ENCODE measurements around the gene ARL3. TPM values are rescaled to one million over a fixed set of nuclear protein-coding genes. Genes with fewer than 3 reads are reported as not detected.
"Not testable (repeated sequence)": the region's sequence is repeated elsewhere in the genome, so short reads cannot be mapped to it uniquely, and the experiment has no call there.

Gene ARL3
- total RNA-seq, 2 experiments from 2014 or later = 5.3 to 6.2 TPM

DNA sequence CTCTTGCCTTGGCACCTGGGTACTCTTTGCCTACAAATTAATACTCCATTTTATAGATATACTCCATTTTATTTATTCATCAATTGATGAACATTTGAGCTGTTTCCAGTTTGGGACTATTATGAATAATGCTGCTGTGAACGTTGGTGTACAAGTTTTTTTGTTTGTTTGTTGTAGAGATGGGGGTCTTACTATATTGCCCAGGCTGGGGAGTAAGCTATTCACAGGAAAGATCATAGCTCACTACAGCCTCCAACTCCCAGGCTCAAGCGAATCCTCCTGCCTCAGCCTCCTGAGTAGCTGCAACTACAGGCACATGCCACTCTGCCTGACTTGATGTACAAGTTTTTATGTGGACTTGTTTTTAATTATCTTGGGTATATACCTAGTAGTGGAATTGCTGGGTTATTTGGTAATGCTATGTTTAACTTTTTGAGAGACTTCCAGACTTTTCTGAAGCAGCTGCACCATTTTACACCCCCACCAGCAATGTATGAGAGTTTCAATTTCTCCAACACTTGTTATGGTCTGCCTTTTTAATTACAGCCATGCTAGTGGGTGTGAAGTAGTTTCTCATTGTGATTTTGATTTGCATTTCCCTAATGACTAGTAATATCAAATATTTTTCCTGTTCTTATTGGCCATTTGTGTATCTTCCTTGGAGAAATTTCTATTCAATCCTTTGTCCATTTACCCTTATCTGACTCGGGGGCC, 45.5 kb upstream of the ARL3 start:
- TF ChIP-seq CTCF (IDR thresholded peaks at IDR 0.05) = no peak
- Mint-ChIP-seq H3K27ac (no peak overlapping the region), H3K4me3 (no peak overlapping the region), H3K4me1 (ENCODE audit: low read depth) (peaks cover 33% of the 10 kb centered on the region), H3K27me3 (no peaks in the 10 kb centered on the region), H3K9me3 (peaks cover 2% of the 10 kb centered on the region), H3K36me3 (ENCODE audit: low read depth) (peaks cover 15% of the 10 kb centered on the region)
- POLR2A ChIA-PET = interaction anchor here (0.9 kb wide), 2 partner anchors 16 kb away, joined by 3 to 4 read pairs; partner anchors contain the start of gene WBP1L
- ATAC-seq = no peak
- intact Hi-C loops (cut with micrococcal nuclease) = no loop called here
- CTCF ChIA-PET = interaction anchor here (0.6 to 1.0 kb wide), 2 partner anchors 45 to 48 kb away, joined by 3 read pairs; partner anchors contain the start of genes ARL3 and SFXN2
- DNase-seq = no peak

DNA sequence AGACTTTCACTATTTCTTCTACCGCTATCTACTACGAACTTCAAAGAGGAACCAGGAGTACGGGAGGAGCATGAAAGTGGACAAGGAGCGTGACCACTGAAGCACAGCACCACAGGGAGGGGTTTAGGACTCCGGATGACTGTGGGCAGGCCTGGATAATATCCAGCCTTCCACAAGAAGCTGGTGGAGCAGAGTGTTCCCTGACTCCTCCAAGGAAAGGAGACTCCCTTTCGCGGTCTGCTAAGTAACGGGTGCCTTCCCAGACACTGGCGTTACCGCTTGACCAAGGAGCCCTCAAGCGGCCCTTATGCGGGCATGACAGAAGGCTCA, 44.7 kb upstream of the ARL3 start:
- H3K27me3 Mint-ChIP-seq; H3K9me3 Mint-ChIP-seq; DNase-seq; intact Hi-C loops (cut with micrococcal nuclease); H3K4me3 Mint-ChIP-seq; POLR2A ChIA-PET; ATAC-seq: not testable (repeated sequence)
- Mint-ChIP-seq H3K36me3 (ENCODE audit: low read depth) (peaks cover 14% of the 10 kb centered on the region), H3K27ac (peak overlapping the region; percentile 53), H3K4me1 (ENCODE audit: low read depth) (peaks cover 27% of the 10 kb centered on the region)
- CTCF ChIA-PET = interaction anchor here (0.6 kb wide), 1 partner anchor 44 kb away, joined by 3 read pairs; the partner anchor contains the start of genes ARL3 and SFXN2

DNA sequence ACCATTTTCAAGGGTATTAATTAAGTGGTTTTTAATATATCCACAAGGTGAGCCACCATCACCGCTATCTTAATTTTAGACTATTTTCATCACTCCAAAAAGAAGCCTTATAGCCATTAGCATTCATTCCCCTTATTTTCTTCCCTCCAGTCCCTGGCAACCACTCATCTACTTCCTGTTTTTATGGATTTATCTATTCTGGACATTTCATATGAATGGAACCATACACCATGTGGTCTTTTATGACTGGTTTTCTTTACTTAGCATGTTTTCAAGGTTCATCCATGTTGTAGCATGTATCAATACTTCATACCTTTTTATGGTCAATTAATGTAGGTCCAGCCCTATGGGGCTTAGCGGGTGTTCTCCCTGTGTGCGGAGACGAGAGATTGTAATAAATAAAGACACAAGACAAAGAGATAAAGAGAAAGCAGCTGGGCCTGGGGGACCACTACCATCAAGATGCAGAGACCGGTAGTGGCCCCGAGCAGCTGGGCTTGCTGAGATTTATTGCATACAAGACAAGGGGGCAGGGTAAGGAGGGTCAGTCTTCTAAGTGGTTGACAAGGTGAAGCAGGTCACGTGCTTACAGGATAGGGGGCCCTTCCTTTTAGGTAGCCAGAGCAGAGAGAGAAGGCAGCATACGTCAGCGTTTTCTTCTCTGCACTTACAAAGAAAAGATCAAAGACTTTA, 44.2 kb upstream of the ARL3 start:
- H3K27ac Mint-ChIP-seq = no peak overlapping the region
- no peak overlapping the region for H3K4me3 Mint-ChIP-seq
- H3K36me3 Mint-ChIP-seq (ENCODE audit: low read depth) = peaks cover 14% of the 10 kb centered on the region
- peaks cover 2% of the 10 kb centered on the region for H3K9me3 Mint-ChIP-seq
- intact Hi-C loops (cut with micrococcal nuclease) = no loop called here
- POLR2A ChIA-PET = no interaction called here
- no peak for ATAC-seq
- CTCF ChIA-PET = no interaction called here
- no peak for TF ChIP-seq CTCF (IDR thresholded peaks at IDR 0.05)
- H3K27me3 Mint-ChIP-seq = no peaks in the 10 kb centered on the region
- DNase-seq = peak; percentile 27
- H3K4me1 Mint-ChIP-seq (ENCODE audit: low read depth) = peaks cover 31% of the 10 kb centered on the region

- ATAC-seq (no peak), DNase-seq (no peak)
- Mint-ChIP-seq H3K27ac (no peak overlapping the region), H3K4me1 (ENCODE audit: low read depth) (peaks cover 39% of the 10 kb centered on the region), H3K27me3 (no peaks in the 10 kb centered on the region), H3K9me3 (peaks cover 2% of the 10 kb centered on the region), H3K4me3 (no peak overlapping the region), H3K36me3 (ENCODE audit: low read depth) (peaks cover 14% of the 10 kb centered on the region)
- intact Hi-C loops (cut with micrococcal nuclease) = no loop called here
- POLR2A ChIA-PET = no interaction called here
- CTCF ChIA-PET = no interaction called here
- no peak for TF ChIP-seq CTCF (IDR thresholded peaks at IDR 0.05)
These were observed 43.1 kb upstream of the ARL3 start for GRCh38 chr10:102757323-102757722.

- no peaks in the 10 kb centered on the region for H3K27me3 Mint-ChIP-seq
- no peak for TF ChIP-seq CTCF (IDR thresholded peaks at IDR 0.05)
- peaks cover 48% of the 10 kb centered on the region for H3K4me1 Mint-ChIP-seq (ENCODE audit: low read depth)
- POLR2A ChIA-PET = interaction anchor here (1.3 to 1.5 kb wide), 2 partner anchors 9 to 64 kb away, joined by 3 to 4 read pairs; no protein-coding TSS in a partner anchor
- no peak overlapping the region for H3K27ac Mint-ChIP-seq
- intact Hi-C loops (cut with micrococcal nuclease) = no loop called here
- peaks cover 10% of the 10 kb centered on the region for H3K36me3 Mint-ChIP-seq (ENCODE audit: low read depth)
- no peaks in the 10 kb centered on the region for H3K9me3 Mint-ChIP-seq
- H3K4me3 Mint-ChIP-seq = no peak overlapping the region
- CTCF ChIA-PET = interaction anchor here (0.9 to 4.1 kb wide), 18 partner anchors 10 to 148 kb away, joined by 3 to 34 read pairs (median 4); partner anchors contain the start of gene WBP1L
- DNase-seq (no peak), ATAC-seq (no peak)
These were observed 39.5 kb upstream of the ARL3 start for GRCh38 chr10:102753718-102754117.

Data from activated CD8-positive, alpha-beta T cell treated with anti-CD3 and anti-CD28 coated beads for 36 hours (primary cell).